Endothelial cell of umbilical vein (primary cell): ENCODE measurements around the gene CLDN14. TPM values are rescaled to one million over a fixed set of nuclear protein-coding genes. Genes with fewer than 3 reads are reported as not detected.

ENCODE experiments used
- BruUV-seq: library from RNA; stranded (reverse); fragments of 400-500 nt; replicated peaks from 2 replicates; lab custom pipeline; 2021; lab: Mats Ljungman, UMichigan
- CTCF ChIA-PET: fragments of 300-600, 350-600 bp; sonication (Branson Sonifier 250); formaldehyde crosslinking; loops from one replicate; lab custom pipeline; 2021; ENCODE audit warnings: antibody characterized with exemption, inconsistent platforms; lab: Charles Lee
- POLR2A ChIA-PET: fragments of 300-600, 350-600 bp; sonication (Branson Sonifier 250); formaldehyde crosslinking; loops from one replicate; lab custom pipeline; 2021; ENCODE audit warnings: antibody characterized with exemption, inconsistent platforms; lab: Charles Lee
- DNase-seq: peaks from one replicate; pipeline ENCODE4 v3.0.0-alpha.2; 2011; ENCODE audit warnings: low read depth, low spot score
- FAIRE-seq: peaks from 2 replicates; lab custom pipeline; 2011; peaks lifted over from hg19 to GRCh38; lab: Jason Lieb, UNC
- H2AFZ ChIP-seq: 2 replicates; pipeline ENCODE4 v1.6.0; 2012; ENCODE audit warnings: low read depth, low read length, control low read depth, inconsistent platforms
- H3K27ac ChIP-seq: 2 replicates; pipeline ENCODE4 v1.5.1; 2011; ENCODE audit warnings: low read depth, mild to moderate bottlenecking, control low read depth, low read length, moderate library complexity; ENCODE audit not compliant: insufficient read depth
- H3K27me3 ChIP-seq, 2 experiments: 2 replicates each; pipeline versions ENCODE4 v1.6.0 to v1.6.1; 2011; ENCODE audit warnings: low read length in 2 of 2, mixed read lengths in 1 of 2; ENCODE audit not compliant: control insufficient read depth in 2 of 2, insufficient read depth in 2 of 2
- H3K36me3 ChIP-seq, 2 experiments: 2 replicates in 1 of 2; 3 replicates in 1 of 2; pipeline ENCODE4 v1.5.1; 2011; ENCODE audit warnings: low read length in 2 of 2, mild to moderate bottlenecking in 1 of 2, moderate library complexity in 1 of 2; ENCODE audit not compliant: control insufficient read depth in 2 of 2, insufficient read depth in 2 of 2; ENCODE audit errors: extremely low read depth in 1 of 2
- H3K4me1 ChIP-seq: 3 replicates; pipeline ENCODE4 v1.5.1; 2011; ENCODE audit warnings: mild to moderate bottlenecking, low read length; ENCODE audit not compliant: control insufficient read depth, insufficient read depth; ENCODE audit errors: extremely low read depth
- H3K4me2 ChIP-seq: 2 replicates; pipeline ENCODE4 v1.6.1; 2011; ENCODE audit warnings: low read length, control low read depth, mixed read lengths; ENCODE audit not compliant: insufficient read depth
- H3K4me3 ChIP-seq, 3 experiments: fragments of 200-600 bp in 1 of 3; sonication (generic), shearing (Covaris generic) in 1 of 3; replicated peaks in 1 of 3; 2 replicates each; pipeline ENCODE4 v1.5.1; 2011 to 2016; ENCODE audit warnings: control low read depth in 3 of 3, low read length in 3 of 3, mild to moderate bottlenecking in 2 of 3, inconsistent platforms in 1 of 3, low read depth in 1 of 3, moderate library complexity in 1 of 3; ENCODE audit not compliant: insufficient read depth in 1 of 3
- H3K79me2 ChIP-seq: 2 replicates; pipeline ENCODE4 v1.6.0; 2012; ENCODE audit warnings: low read length, inconsistent platforms; ENCODE audit not compliant: control insufficient read depth, insufficient read depth
- H3K9ac ChIP-seq: replicated peaks from 2 replicates; pipeline ENCODE3; 2011; ENCODE audit warnings: low read length, control low read depth; ENCODE audit not compliant: insufficient read depth; ENCODE audit errors: extremely low read depth
- H3K9me1 ChIP-seq: replicated peaks from 3 replicates; pipeline ENCODE4 v1.6.0; 2011; ENCODE audit warnings: mild to moderate bottlenecking, low read length; ENCODE audit not compliant: control insufficient read depth, insufficient read depth; ENCODE audit errors: extremely low read depth
- H3K9me3 ChIP-seq: replicated peaks from 2 replicates; pipeline ENCODE4 v1.5.1; 2012; ENCODE audit warnings: low read length, inconsistent platforms; ENCODE audit not compliant: control insufficient read depth, insufficient read depth
- H4K20me1 ChIP-seq: replicated peaks from 2 replicates; pipeline ENCODE3; 2011; ENCODE audit warnings: mild to moderate bottlenecking, low read length; ENCODE audit not compliant: control insufficient read depth, insufficient read depth; ENCODE audit errors: extremely low read depth
- FOS ChIP-seq: IDR thresholded peaks from 2 replicates; pipeline ENCODE4 v1.6.1; 2011; ENCODE audit warnings: mild to moderate bottlenecking, low read length, moderate library complexity, borderline replicate concordance; ENCODE audit not compliant: insufficient read depth
- GATA2 ChIP-seq: IDR thresholded peaks from 2 replicates; pipeline ENCODE4 v1.7.0; 2011; ENCODE audit warnings: low read depth, mild to moderate bottlenecking, moderate library complexity, mixed read lengths, low read length; ENCODE audit not compliant: insufficient read length, insufficient read depth
- JUN ChIP-seq: IDR thresholded peaks from 2 replicates; pipeline ENCODE4 v1.6.1; 2011; ENCODE audit warnings: borderline replicate concordance, low read depth; ENCODE audit not compliant: insufficient read length, insufficient read depth
- MAX ChIP-seq: IDR thresholded peaks from 2 replicates; pipeline ENCODE4 v1.6.1; 2011; ENCODE audit not compliant: insufficient read depth, insufficient read length
- MYC ChIP-seq: IDR thresholded peaks from one replicate; pipeline ENCODE4 v1.6.1; 2011; ENCODE audit warnings: mild to moderate bottlenecking, low read depth, low read length
- POLR2A ChIP-seq: IDR thresholded peaks from 2 replicates; pipeline ENCODE4 v1.6.1; 2012; ENCODE audit warnings: low read depth, mild to moderate bottlenecking, control low read depth, low read length
- POLR2AphosphoS5 ChIP-seq: IDR thresholded peaks from 2 replicates; pipeline ENCODE4 v1.6.1; 2012; ENCODE audit warnings: low read depth, mild to moderate bottlenecking, control low read depth, low read length, moderate library complexity; ENCODE audit not compliant: insufficient read depth
- dilution Hi-C: fragments of 300-500 bp; cut with MboI; formaldehyde crosslinking; loops from one replicate; pipeline ENCODE4 v1.15.0; 2019; ENCODE audit warnings: low sequenced_read_pairs; ENCODE audit not compliant: extremely low pct_ligation_motif_present
- intact Hi-C: fragments of 100-400 bp; cut with micrococcal nuclease; formaldehyde crosslinking; loops from one replicate; pipeline ENCODE4 v1.10.0; 2022
- polyA plus RNA-seq, 4 experiments: library from polyadenylated mRNA; depleted of rRNA in 3 of 4; stranded (reverse) in 3 of 4; unstranded in 1 of 4; fragments of >200 nt; gene quantifications; 2 replicates each; pipeline versions ENCODE4 v1.2.1 to v1.2.3, GENCODE V29; 2011 to 2012; ENCODE audit warnings: missing spikeins in 1 of 4
- total RNA-seq: library from RNA; stranded (reverse); gene quantifications from 2 replicates; pipeline ENCODE4 v1.2.3, GENCODE V29; 2021
- TF ChIP-seq, protein P1 (sequence below), 2 donors: IDR thresholded peaks; 1 replicate in 1 of 2; 2 replicates in 1 of 2; pipeline ENCODE4 v1.5.1; 2011; ENCODE audit warnings: low read length in 2 of 2, mild to moderate bottlenecking in 2 of 2, moderate library complexity in 2 of 2, control low read depth in 1 of 2, inconsistent platforms in 1 of 2, low read depth in 1 of 2; ENCODE audit not compliant: insufficient read depth in 1 of 2; ENCODE audit errors: extremely low read depth in 1 of 2

The CLDN14 gene
- total and polyA plus RNA-seq, 2 donors (not counting 3 experiments of a cell fraction or from before 2014, with no cell fraction given): 1.0 to 2.5 TPM

GRCh38 chr21:36431252-36431651 is 48.7 kb downstream of the CLDN14 start:
- no peaks in the 10 kb centered on the region for H4K20me1 ChIP-seq
- H3K4me2 ChIP-seq: peak overlapping the region; percentile 93
- H3K27me3 ChIP-seq: no peaks in the 10 kb centered on the region
- H3K9me3 ChIP-seq: no peaks in the 10 kb centered on the region
- H3K9ac ChIP-seq: peak overlapping the region; percentile 99
- BruUV-seq: no TSS peak
- H2AFZ ChIP-seq: no peak overlapping the region
- intact Hi-C loops (no loop called here), dilution Hi-C loops (no loop called here)
- H3K27ac ChIP-seq: peak overlapping the region; percentile 98
- no peaks in the 10 kb centered on the region for H3K9me1 ChIP-seq
- H3K4me1 ChIP-seq: peaks cover 45% of the 10 kb centered on the region
- peaks cover 56% of the 10 kb centered on the region for H3K79me2 ChIP-seq
- CTCF ChIA-PET: no interaction called here
- TF ChIP-seq MAX (no peak), POLR2A (no peak), FOS (no peak), GATA2 (no peak), JUN (no peak), MYC (no peak), POLR2AphosphoS5 (no peak)
- TF ChIP-seq, protein P1, sequence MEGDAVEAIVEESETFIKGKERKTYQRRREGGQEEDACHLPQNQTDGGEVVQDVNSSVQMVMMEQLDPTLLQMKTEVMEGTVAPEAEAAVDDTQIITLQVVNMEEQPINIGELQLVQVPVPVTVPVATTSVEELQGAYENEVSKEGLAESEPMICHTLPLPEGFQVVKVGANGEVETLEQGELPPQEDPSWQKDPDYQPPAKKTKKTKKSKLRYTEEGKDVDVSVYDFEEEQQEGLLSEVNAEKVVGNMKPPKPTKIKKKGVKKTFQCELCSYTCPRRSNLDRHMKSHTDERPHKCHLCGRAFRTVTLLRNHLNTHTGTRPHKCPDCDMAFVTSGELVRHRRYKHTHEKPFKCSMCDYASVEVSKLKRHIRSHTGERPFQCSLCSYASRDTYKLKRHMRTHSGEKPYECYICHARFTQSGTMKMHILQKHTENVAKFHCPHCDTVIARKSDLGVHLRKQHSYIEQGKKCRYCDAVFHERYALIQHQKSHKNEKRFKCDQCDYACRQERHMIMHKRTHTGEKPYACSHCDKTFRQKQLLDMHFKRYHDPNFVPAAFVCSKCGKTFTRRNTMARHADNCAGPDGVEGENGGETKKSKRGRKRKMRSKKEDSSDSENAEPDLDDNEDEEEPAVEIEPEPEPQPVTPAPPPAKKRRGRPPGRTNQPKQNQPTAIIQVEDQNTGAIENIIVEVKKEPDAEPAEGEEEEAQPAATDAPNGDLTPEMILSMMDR (IDR thresholded peaks at IDR 0.05; ENCODE audit: extremely low read depth in 1 of 2, insufficient read depth in 1 of 2, low read depth in 1 of 2, low read length in 2 of 2): no peak
- peak overlapping the region; percentile 52 to 91 (median 70) for H3K4me3 ChIP-seq
- DNase-seq: peak; percentile 49
- FAIRE-seq: peak; percentile 43
- POLR2A ChIA-PET: interaction anchor here (1.2 to 3.1 kb wide), 3 partner anchors 15 to 47 kb away, joined by 4 to 15 read pairs (median 9); no protein-coding TSS in a partner anchor
- no peaks in the 10 kb centered on the region for H3K36me3 ChIP-seq
